SK-N-SH (cell line): ENCODE data around the gene LHX6.

ENCODE experiments used
- JUND ChIP-seq: IDR thresholded peaks from 2 replicates; pipeline ENCODE4 v1.4.0; 2012
- POLR2AphosphoS5 ChIP-seq: IDR thresholded peaks from 2 replicates; pipeline ENCODE4 v1.6.1; 2012; ENCODE audit warnings: low read depth, low read length
- RAD21 ChIP-seq: IDR thresholded peaks from 2 replicates; pipeline ENCODE4 v1.6.1; 2012; ENCODE audit warnings: mild to moderate bottlenecking, low read length
- SIN3A ChIP-seq: IDR thresholded peaks from 2 replicates; pipeline ENCODE4 v1.6.1; 2012; ENCODE audit warnings: low read depth, mild to moderate bottlenecking, low read length, moderate library complexity, borderline replicate concordance
- TF ChIP-seq, protein P1 (sequence below): fragments of 200-600 bp; sonication (generic); IDR thresholded peaks from 2 replicates; pipeline ENCODE4 v1.6.1; 2017; ENCODE audit warnings: antibody characterized with exemption, mild to moderate bottlenecking, moderate library complexity
- TF ChIP-seq, protein P2 (sequence below): fragments of 150-350 bp; IDR thresholded peaks from 2 replicates; pipeline ENCODE4 v1.6.1; 2016; ENCODE audit warnings: mild to moderate bottlenecking, low read depth, low read length
- TF ChIP-seq, protein P3 (sequence below): IDR thresholded peaks from 2 replicates; pipeline ENCODE4 v1.4.0; 2012; ENCODE audit warnings: low read depth, borderline replicate concordance

DNA sequence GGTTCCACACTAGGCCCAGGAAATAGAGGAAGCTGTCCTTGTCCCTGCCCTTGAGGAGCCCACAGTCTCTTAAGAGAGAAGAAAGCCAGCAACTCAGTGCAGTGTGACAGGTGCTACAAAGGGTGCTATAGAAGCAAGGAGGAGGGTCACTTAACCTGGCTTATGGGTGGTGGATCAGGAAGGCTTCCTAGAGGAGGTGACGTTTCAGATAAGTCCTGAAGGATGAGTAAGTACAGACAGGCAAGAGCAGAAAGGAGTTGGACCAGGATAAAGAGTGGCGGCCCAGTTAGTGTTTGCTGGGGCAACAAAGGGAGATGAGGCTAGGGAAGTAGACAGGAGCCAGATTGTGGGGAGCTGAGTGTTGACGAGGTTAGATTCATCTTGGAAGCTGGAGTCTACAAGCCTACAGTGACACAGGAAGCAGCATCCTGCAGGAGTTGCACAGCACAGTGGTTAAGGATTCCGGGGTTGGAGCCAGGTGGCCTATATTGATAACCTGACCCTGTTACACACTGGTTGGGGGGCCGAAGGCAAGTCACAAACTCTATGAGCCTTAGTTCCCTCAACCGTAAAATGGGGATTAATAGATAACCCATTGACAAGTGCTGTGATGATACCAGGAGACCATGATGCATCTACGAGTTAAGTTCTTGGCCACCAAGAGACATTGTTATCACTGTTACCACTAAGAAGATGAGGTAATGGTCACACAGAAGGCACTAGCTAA is 5.4 kb upstream of the LHX6 start:
- TF ChIP-seq, protein P1, sequence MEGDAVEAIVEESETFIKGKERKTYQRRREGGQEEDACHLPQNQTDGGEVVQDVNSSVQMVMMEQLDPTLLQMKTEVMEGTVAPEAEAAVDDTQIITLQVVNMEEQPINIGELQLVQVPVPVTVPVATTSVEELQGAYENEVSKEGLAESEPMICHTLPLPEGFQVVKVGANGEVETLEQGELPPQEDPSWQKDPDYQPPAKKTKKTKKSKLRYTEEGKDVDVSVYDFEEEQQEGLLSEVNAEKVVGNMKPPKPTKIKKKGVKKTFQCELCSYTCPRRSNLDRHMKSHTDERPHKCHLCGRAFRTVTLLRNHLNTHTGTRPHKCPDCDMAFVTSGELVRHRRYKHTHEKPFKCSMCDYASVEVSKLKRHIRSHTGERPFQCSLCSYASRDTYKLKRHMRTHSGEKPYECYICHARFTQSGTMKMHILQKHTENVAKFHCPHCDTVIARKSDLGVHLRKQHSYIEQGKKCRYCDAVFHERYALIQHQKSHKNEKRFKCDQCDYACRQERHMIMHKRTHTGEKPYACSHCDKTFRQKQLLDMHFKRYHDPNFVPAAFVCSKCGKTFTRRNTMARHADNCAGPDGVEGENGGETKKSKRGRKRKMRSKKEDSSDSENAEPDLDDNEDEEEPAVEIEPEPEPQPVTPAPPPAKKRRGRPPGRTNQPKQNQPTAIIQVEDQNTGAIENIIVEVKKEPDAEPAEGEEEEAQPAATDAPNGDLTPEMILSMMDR = no peak
- TF ChIP-seq POLR2AphosphoS5 (no peak), SIN3A (no peak), RAD21 (no peak), JUND (no peak)
- TF ChIP-seq, protein P2, sequence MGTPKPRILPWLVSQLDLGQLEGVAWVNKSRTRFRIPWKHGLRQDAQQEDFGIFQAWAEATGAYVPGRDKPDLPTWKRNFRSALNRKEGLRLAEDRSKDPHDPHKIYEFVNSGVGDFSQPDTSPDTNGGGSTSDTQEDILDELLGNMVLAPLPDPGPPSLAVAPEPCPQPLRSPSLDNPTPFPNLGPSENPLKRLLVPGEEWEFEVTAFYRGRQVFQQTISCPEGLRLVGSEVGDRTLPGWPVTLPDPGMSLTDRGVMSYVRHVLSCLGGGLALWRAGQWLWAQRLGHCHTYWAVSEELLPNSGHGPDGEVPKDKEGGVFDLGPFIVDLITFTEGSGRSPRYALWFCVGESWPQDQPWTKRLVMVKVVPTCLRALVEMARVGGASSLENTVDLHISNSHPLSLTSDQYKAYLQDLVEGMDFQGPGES = no peak
- TF ChIP-seq, protein P3, sequence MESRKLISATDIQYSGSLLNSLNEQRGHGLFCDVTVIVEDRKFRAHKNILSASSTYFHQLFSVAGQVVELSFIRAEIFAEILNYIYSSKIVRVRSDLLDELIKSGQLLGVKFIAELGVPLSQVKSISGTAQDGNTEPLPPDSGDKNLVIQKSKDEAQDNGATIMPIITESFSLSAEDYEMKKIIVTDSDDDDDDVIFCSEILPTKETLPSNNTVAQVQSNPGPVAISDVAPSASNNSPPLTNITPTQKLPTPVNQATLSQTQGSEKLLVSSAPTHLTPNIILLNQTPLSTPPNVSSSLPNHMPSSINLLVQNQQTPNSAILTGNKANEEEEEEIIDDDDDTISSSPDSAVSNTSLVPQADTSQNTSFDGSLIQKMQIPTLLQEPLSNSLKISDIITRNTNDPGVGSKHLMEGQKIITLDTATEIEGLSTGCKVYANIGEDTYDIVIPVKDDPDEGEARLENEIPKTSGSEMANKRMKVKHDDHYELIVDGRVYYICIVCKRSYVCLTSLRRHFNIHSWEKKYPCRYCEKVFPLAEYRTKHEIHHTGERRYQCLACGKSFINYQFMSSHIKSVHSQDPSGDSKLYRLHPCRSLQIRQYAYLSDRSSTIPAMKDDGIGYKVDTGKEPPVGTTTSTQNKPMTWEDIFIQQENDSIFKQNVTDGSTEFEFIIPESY = no peak
